OCI-LY7 (cell line): Measurements from ENCODE around the gene ANKRD44. TPM values are rescaled to one million over a fixed set of nuclear protein-coding genes. Genes with fewer than 3 reads are reported as not detected.
A peak's percentile ranks its signal among the peaks of the same experiment; 100 is the strongest.

Experiments
- BruUV-seq: library from RNA; stranded (reverse); fragments of 400-500 nt; replicated peaks from 2 replicates; lab custom pipeline; 2021; lab: Mats Ljungman, UMichigan
- CTCF ChIA-PET: fragments of 300-600 bp; sonication (Branson Sonifier 250); formaldehyde crosslinking; loops from one replicate; lab custom pipeline; 2022; ENCODE audit warnings: antibody characterized with exemption; ENCODE audit not compliant: unreplicated experiment; lab: Charles Lee
- POLR2A ChIA-PET: fragments of 300-600 bp; sonication (Branson Sonifier 250); formaldehyde crosslinking; loops from one replicate; lab custom pipeline; 2022; ENCODE audit warnings: antibody characterized with exemption; lab: Charles Lee
- DNase-seq: peaks from one replicate; pipeline ENCODE4 v3.0.0-alpha.2; 2015; ENCODE audit warnings: low spot score
- H2AFZ ChIP-seq: fragments of 200-600 bp; sonication (generic), shearing (Covaris generic); 2 replicates; pipeline ENCODE4 v1.6.1; 2014; ENCODE audit warnings: mild to moderate bottlenecking, antibody characterized with exemption, low read length, moderate library complexity
- H3K27ac ChIP-seq: fragments of 200-600 bp; sonication (generic); 2 replicates; pipeline ENCODE4 v1.5.1; 2014; ENCODE audit warnings: mixed run types, low read depth, mild to moderate bottlenecking, moderate library complexity, low read length, inconsistent platforms; ENCODE audit not compliant: poor library complexity, severe bottlenecking
- H3K36me3 ChIP-seq: fragments of 200-600 bp; sonication (generic); 2 replicates; pipeline ENCODE4 v1.6.1; 2014; ENCODE audit warnings: mild to moderate bottlenecking, antibody characterized with exemption, low read length, moderate library complexity, mixed read lengths; ENCODE audit not compliant: insufficient read depth
- H3K4me1 ChIP-seq: fragments of 200-600 bp; sonication (generic); 2 replicates; pipeline ENCODE4 v1.5.1; 2014; ENCODE audit warnings: mild to moderate bottlenecking, low read length; ENCODE audit not compliant: insufficient read depth, poor library complexity, severe bottlenecking
- H3K4me2 ChIP-seq: fragments of 200-600 bp; sonication (generic); 2 replicates; pipeline ENCODE4 v1.6.1; 2014; ENCODE audit warnings: mild to moderate bottlenecking, low read length
- H3K4me3 ChIP-seq: fragments of 200-600 bp; sonication (generic); 2 replicates; pipeline ENCODE4 v1.5.1; 2014; ENCODE audit warnings: mild to moderate bottlenecking, low read depth, low read length; ENCODE audit not compliant: poor library complexity, severe bottlenecking
- H3K79me2 ChIP-seq: fragments of 200-600 bp; sonication (generic); 2 replicates; pipeline ENCODE4 v1.6.1; 2016; ENCODE audit warnings: low read depth, mild to moderate bottlenecking, low read length, moderate library complexity, mixed read lengths; ENCODE audit not compliant: insufficient read depth
- H3K9me2 ChIP-seq: fragments of 200-600 bp; sonication (generic); 2 replicates; pipeline ENCODE4 v1.6.1; 2016; ENCODE audit warnings: mild to moderate bottlenecking, low read length, mixed read lengths; ENCODE audit not compliant: insufficient read depth
- H3K9me3 ChIP-seq: fragments of 200-600 bp; sonication (generic); 2 replicates; pipeline ENCODE4 v1.6.1; 2014; ENCODE audit warnings: mild to moderate bottlenecking, mixed run types, low read length, mixed read lengths
- H4K20me1 ChIP-seq: fragments of 200-600 bp; sonication (generic); 2 replicates; pipeline ENCODE4 v1.6.1; 2014; ENCODE audit warnings: mild to moderate bottlenecking, antibody characterized with exemption, low read length, moderate library complexity, mixed read lengths; ENCODE audit not compliant: insufficient read depth
- CTCF ChIP-seq: fragments of 200-600 bp; sonication (generic); conservative IDR thresholded peaks from 2 replicates; pipeline ENCODE4 v1.5.1; 2014; ENCODE audit warnings: mild to moderate bottlenecking, antibody characterized with exemption, low read length, moderate library complexity, mixed read lengths
- EZH2phosphoT487 ChIP-seq: fragments of 200-600 bp; sonication (generic); IDR thresholded peaks from 2 replicates; pipeline ENCODE4 v1.6.1; 2018; ENCODE audit warnings: low read depth, borderline replicate concordance, mild to moderate bottlenecking, mixed run types, antibody characterized with exemption, low read length, moderate library complexity, mixed read lengths
- intact Hi-C: fragments of 100-400 bp; cut with micrococcal nuclease; formaldehyde crosslinking; loops from one replicate; pipeline ENCODE4 v1.10.0; 2022; ENCODE audit not compliant: unreplicated experiment
- total RNA-seq, 2 experiments: library from RNA; depleted of rRNA in 1 of 2; stranded (reverse); fragments of >200 nt in 1 of 2; shearing (Covaris generic) in 1 of 2; gene quantifications; 2 replicates each; pipeline ENCODE4 v1.2.3, GENCODE V29; 2014 to 2022

The ANKRD44 gene
- total RNA-seq, 2 experiments from 2014 or later = 69.4 to 73.7 TPM

DNA sequence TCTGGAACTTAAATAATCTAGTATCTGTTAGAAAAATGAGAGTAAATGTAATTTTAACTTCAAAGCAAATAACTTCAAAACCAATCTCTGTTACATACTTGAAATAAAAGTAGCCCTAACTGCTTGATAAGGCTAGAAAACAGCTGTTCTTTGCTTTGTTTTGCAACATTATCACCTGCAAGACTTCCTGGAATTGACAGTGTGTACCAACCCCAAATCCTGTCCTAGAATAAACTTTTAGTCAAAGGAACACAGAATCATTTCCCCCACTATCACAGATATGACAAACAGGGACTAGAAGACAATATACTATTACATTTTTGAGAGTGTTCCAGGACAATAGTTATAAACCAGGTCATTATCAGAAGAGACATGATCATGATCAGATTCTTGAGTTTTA is 278.8 kb downstream of the ANKRD44 start:
- POLR2A ChIA-PET = interaction anchor here (0.7 to 0.9 kb wide), 3 partner anchors 9 to 83 kb away, joined by 3 read pairs; no protein-coding TSS in a partner anchor
- CTCF ChIA-PET = no interaction called here
- intact Hi-C loops = no loop called here
- H3K27ac ChIP-seq = no peak overlapping the region
- peak; percentile 28 for DNase-seq
- no peaks in the 10 kb centered on the region for H3K9me2 ChIP-seq
- no peak overlapping the region for H3K4me3 ChIP-seq
- 0 out of 2 replicates have a peak overlapping the region, but pooled peaks have one; percentile 2 for H3K4me2 ChIP-seq
- H3K36me3 ChIP-seq = peaks cover 25% of the 10 kb centered on the region
- no peak overlapping the region for H2AFZ ChIP-seq
- peaks cover 5% of the 10 kb centered on the region for H3K4me1 ChIP-seq
- no peaks in the 10 kb centered on the region for H4K20me1 ChIP-seq
- no peaks in the 10 kb centered on the region for H3K79me2 ChIP-seq
- no peaks in the 10 kb centered on the region for H3K9me3 ChIP-seq
- BruUV-seq = no TSS peak
- TF ChIP-seq EZH2phosphoT487 (no peak), CTCF (no peak)

DNA sequence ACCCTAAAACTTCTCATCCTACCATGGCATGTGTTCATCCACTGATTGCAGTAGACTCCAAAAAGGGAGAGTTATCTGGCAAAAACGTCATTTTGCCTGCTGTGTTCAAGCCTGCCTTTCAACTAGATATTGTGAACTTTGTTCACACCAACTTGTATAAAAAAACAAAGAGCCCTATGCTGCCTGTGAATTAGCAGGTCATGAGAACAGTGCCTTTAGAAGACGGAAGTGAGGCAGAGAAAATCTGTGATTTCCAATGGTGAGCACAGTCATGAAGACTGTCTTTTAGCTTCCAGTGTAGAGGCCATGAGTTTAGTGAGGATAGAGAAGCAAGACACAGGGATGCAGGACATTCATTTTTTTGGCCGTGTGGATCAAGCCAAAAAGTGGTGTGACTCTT is 280.5 kb downstream of the ANKRD44 start:
- Histone ChIP-seq H4K20me1 (no peaks in the 10 kb centered on the region), H3K79me2 (no peaks in the 10 kb centered on the region), H3K9me3 (no peaks in the 10 kb centered on the region), H3K27ac (no peak overlapping the region), H3K9me2 (no peaks in the 10 kb centered on the region), H3K4me1 (peaks cover 5% of the 10 kb centered on the region), H2AFZ (no peak overlapping the region), H3K4me3 (no peak overlapping the region), H3K4me2 (no peak overlapping the region), H3K36me3 (peaks cover 23% of the 10 kb centered on the region)
- POLR2A ChIA-PET = interaction anchor here (0.9 kb wide), 1 partner anchor 15 kb away, joined by 3 read pairs; no protein-coding TSS in a partner anchor
- CTCF ChIA-PET = no interaction called here
- intact Hi-C loops = no loop called here
- DNase-seq = no peak
- TF ChIP-seq EZH2phosphoT487 (no peak), CTCF (no peak)
- no TSS peak for BruUV-seq

GRCh38 chr2:197028633-197029032 is 281.9 kb downstream of the ANKRD44 start:
- H2AFZ ChIP-seq = no peak overlapping the region
- ChIA-PET CTCF (no interaction called here), POLR2A (interaction anchor here (0.7 to 1.6 kb wide), 5 partner anchors 9 to 468 kb away, joined by 3 to 7 read pairs (median 5); no protein-coding TSS in a partner anchor)
- H3K9me2 ChIP-seq = no peaks in the 10 kb centered on the region
- TF ChIP-seq CTCF = no peak
- no peak for TF ChIP-seq EZH2phosphoT487
- H3K27ac ChIP-seq = no peak overlapping the region
- no peak overlapping the region for H3K4me2 ChIP-seq
- H3K4me3 ChIP-seq = no peak overlapping the region
- DNase-seq = no peak
- H4K20me1 ChIP-seq = no peaks in the 10 kb centered on the region
- peaks cover 34% of the 10 kb centered on the region for H3K36me3 ChIP-seq
- no TSS peak for BruUV-seq
- intact Hi-C loops = no loop called here
- H3K79me2 ChIP-seq = no peaks in the 10 kb centered on the region
- H3K4me1 ChIP-seq = peaks cover 5% of the 10 kb centered on the region
- no peaks in the 10 kb centered on the region for H3K9me3 ChIP-seq
